Nephron (organoid): ENCODE measurements around the gene SND1.

ENCODE experiments used
- H3K27ac Mint-ChIP-seq, 3 experiments: 2 replicates each; pipeline ENCODE4 v1.8.0; 2020; ENCODE audit warnings: mixed read lengths in 3 of 3, mild to moderate bottlenecking in 2 of 3, moderate library complexity in 1 of 3
- H3K27me3 Mint-ChIP-seq: 2 replicates; pipeline ENCODE4 v1.8.0; 2021; ENCODE audit warnings: low read depth, mild to moderate bottlenecking, moderate library complexity, mixed read lengths
- H3K36me3 Mint-ChIP-seq: 2 replicates; pipeline ENCODE4 v1.8.0; 2020; ENCODE audit warnings: low read depth, mixed read lengths
- H3K4me1 Mint-ChIP-seq: 2 replicates; pipeline ENCODE4 v1.8.0; 2020; ENCODE audit warnings: mixed read lengths
- H3K4me3 Mint-ChIP-seq, 3 experiments: 2 replicates each; pipeline ENCODE4 v1.8.0; 2020; ENCODE audit warnings: mild to moderate bottlenecking in 3 of 3, mixed read lengths in 3 of 3, moderate library complexity in 2 of 3
- H3K9me3 Mint-ChIP-seq: 2 replicates; pipeline ENCODE4 v1.8.0; 2020; ENCODE audit warnings: mixed read lengths
- TF ChIP-seq, protein P1 (sequence below), 3 experiments: fragments of 200-600 bp; sonication (generic); IDR thresholded peaks; one replicate each; pipeline ENCODE4 v1.5.0; 2021; ENCODE audit warnings: antibody characterized with exemption in 3 of 3; ENCODE audit not compliant: unreplicated experiment in 3 of 3

Gene SND1

DNA sequence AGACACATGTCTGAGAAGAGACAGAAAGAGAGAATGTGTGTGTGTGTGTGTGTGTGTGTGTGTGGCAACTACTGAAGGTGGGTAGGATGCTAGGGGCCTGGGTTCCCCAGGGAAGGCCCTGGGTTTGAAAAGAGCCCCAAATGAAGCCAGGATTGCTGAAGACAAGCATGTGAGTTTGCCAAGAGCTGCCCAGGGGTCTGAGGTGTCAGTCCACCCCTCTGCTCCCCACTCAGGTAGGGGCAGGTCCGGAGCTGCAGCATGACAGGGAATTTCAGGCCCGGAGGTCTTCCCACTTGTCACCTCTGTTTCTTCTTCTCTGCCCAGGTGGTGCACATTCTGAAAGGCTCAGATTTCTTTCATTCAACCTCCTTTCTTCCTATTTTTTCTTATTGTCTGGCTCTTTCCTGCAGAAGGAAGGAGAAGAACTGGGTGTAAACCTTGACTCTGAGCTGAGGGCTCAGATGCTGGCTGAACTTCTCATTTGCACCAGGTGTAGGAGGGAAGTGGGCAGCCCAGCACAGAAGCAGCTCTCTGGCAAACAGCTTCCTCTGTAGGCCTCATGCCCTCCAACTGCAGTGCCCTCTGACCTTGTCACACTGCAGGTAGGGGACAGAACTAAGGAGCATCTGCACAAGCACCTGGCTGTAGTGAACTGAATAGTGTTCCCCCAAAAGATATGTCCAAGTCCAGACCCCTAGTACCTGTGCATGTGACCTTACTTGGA, 458.8 kb downstream of the SND1 start:
- peaks cover 47% of the 10 kb centered on the region for H3K27me3 Mint-ChIP-seq
- H3K36me3 Mint-ChIP-seq, result no peaks in the 10 kb centered on the region
- no peaks in the 10 kb centered on the region for H3K4me1 Mint-ChIP-seq
- no peaks in the 10 kb centered on the region for H3K9me3 Mint-ChIP-seq
- no peak overlapping the region for H3K4me3 Mint-ChIP-seq
- TF ChIP-seq, protein P1, sequence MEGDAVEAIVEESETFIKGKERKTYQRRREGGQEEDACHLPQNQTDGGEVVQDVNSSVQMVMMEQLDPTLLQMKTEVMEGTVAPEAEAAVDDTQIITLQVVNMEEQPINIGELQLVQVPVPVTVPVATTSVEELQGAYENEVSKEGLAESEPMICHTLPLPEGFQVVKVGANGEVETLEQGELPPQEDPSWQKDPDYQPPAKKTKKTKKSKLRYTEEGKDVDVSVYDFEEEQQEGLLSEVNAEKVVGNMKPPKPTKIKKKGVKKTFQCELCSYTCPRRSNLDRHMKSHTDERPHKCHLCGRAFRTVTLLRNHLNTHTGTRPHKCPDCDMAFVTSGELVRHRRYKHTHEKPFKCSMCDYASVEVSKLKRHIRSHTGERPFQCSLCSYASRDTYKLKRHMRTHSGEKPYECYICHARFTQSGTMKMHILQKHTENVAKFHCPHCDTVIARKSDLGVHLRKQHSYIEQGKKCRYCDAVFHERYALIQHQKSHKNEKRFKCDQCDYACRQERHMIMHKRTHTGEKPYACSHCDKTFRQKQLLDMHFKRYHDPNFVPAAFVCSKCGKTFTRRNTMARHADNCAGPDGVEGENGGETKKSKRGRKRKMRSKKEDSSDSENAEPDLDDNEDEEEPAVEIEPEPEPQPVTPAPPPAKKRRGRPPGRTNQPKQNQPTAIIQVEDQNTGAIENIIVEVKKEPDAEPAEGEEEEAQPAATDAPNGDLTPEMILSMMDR (IDR thresholded peaks at IDR 0.05; ENCODE audit: unreplicated experiment in 3 of 3), result no peak
- H3K27ac Mint-ChIP-seq, result no peak overlapping the region

DNA sequence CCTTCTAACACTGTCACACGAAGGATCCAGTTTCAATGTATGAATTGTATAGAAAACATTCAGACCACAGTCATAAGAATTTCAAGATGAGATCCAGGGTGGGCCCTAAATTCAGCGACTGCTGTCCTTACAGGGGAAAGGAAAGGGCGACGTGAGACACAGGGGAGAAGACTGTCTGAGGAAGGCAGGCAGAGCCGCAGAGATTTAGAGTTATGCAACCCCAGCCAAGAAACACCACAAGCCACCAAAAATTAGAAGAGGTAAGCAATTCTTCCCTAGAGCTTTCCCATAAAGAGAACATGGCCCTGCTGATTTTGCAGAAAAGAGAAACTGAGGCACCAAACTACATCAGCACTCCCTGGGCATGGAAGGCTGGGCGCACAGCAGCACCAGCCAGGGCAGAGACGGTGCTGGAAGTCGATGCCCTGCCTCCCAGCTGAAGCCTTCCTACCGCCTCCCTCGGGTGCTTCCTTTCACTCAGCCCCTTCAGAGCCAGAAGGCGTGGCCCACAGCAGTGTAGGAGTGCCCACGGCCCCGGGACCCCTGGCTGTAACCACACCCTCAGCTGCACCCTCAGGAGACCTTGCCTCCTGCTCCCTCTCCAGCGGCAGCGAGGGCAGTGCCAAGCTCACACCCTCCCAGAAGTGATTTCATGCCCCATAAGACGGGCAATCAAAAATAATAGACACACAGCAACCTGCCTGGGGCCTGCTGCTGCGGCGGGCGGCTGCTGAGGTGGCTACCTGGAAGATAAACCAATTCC, 460.2 kb downstream of the SND1 start:
- Mint-ChIP-seq H3K27ac (no peak overlapping the region), H3K9me3 (no peaks in the 10 kb centered on the region), H3K27me3 (peaks cover 44% of the 10 kb centered on the region), H3K4me1 (no peaks in the 10 kb centered on the region), H3K36me3 (no peaks in the 10 kb centered on the region), H3K4me3 (no peak overlapping the region)
- TF ChIP-seq, protein P1 (IDR thresholded peaks at IDR 0.05; ENCODE audit: unreplicated experiment in 3 of 3), result no peak

DNA sequence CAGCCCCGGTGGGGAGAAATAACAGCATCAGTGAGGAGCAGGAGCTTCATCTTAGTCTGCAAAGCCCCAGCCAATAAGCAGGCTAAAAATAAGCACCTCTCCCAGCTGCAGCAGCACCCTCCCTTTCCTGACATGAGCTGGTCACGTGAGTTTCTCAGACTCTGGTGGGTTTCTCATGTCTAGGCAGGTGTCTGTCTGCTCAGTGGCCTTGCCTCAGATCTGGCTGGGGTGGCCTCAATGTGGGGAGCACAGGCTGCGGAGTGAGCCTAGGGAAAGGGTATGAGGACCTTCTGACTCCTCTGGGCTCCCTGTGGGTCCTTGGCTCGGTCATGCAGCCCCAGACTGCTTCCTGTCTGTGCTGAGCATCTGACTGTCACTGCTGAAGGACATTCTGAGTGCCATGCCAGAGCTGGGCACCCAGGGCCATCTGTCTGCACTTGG, 460.8 kb downstream of the SND1 start:
- H3K27me3 Mint-ChIP-seq, result peaks cover 48% of the 10 kb centered on the region
- TF ChIP-seq, protein P1 (IDR thresholded peaks at IDR 0.05; ENCODE audit: unreplicated experiment in 3 of 3), result no peak

DNA sequence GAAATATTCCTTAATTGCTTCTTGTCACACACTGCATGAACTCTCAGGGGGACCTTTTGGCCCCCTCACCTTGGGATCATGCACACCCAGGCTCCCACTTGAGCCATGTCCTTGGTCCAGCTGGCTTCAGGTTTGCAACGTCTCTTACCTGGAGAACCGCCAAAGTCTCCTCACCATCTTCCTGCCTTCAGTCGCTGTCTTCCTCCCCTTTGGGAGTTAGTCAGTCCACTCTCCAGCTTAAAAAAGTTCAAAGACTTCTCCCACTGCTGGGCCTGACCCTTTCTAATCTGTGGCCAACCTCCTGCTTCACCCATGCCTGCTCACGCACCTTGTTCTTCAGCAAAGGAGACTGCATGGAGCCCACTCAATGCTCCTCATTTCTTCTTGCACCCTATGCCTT, 461.8 kb downstream of the SND1 start:
- Mint-ChIP-seq H3K9me3 (no peaks in the 10 kb centered on the region), H3K4me3 (no peak overlapping the region), H3K27me3 (peaks cover 48% of the 10 kb centered on the region), H3K36me3 (no peaks in the 10 kb centered on the region), H3K4me1 (no peaks in the 10 kb centered on the region), H3K27ac (no peak overlapping the region)
- TF ChIP-seq, protein P1 (IDR thresholded peaks at IDR 0.05; ENCODE audit: unreplicated experiment in 3 of 3), result no peak

More for the DNA sequence above, 460.8 kb downstream of the SND1 start:
- Mint-ChIP-seq H3K36me3 (no peaks in the 10 kb centered on the region), H3K4me3 (no peak overlapping the region), H3K9me3 (no peaks in the 10 kb centered on the region), H3K27ac (no peak overlapping the region), H3K4me1 (no peaks in the 10 kb centered on the region)

DNA sequence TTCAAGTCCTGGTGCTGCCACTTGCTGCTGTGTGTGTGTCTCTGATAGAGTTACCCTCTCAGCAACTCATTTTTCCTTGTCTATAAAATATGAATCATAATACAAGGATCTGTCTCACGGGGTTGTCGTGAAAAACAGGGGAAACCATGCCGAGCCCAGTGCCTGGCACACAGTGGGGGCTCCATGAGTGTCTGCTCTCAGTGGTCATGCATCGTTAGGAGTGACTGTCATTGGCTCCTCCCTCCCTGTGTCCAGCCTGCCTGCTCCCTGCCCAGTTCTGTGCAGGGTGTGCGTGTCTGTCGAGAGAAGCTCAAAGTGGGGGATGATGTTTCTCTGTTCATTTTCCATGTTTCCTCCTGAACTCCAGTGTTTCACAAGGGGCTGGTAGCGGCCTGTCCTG, 462.8 kb downstream of the SND1 start:
- Mint-ChIP-seq H3K9me3 (no peaks in the 10 kb centered on the region), H3K27me3 (peaks cover 50% of the 10 kb centered on the region), H3K36me3 (no peaks in the 10 kb centered on the region), H3K27ac (no peak overlapping the region), H3K4me3 (no peak overlapping the region), H3K4me1 (no peaks in the 10 kb centered on the region)
- TF ChIP-seq, protein P1 (IDR thresholded peaks at IDR 0.05; ENCODE audit: unreplicated experiment in 3 of 3), result no peak
